Tibial nerve (tissue), 4 donors: ENCODE measurements around the gene ARHGEF11. TPM values are rescaled to one million over a fixed set of nuclear protein-coding genes. Genes with fewer than 3 reads are reported as not detected.

ENCODE experiments used
- DNase-seq, 2 donors: peaks; one replicate each; pipeline ENCODE4 v3.0.0-alpha.2; 2019; ENCODE audit warnings: low spot score in 2 of 2
- H3K27ac ChIP-seq, 4 donors: fragments of 200-600 bp; sonication (generic) in 3 of 4; one replicate each; pipeline ENCODE4 v1.5.1; 2017 to 2019; ENCODE audit warnings: mild to moderate bottlenecking in 1 of 4
- H3K27me3 ChIP-seq, 2 donors: fragments of 200-600 bp; sonication (generic) in 1 of 2; one replicate each; pipeline versions ENCODE4 v1.5.1 to v1.6.0; 2017 to 2019
- H3K36me3 ChIP-seq, 3 donors: fragments of 200-600 bp; sonication (generic); one replicate each; pipeline ENCODE4 v1.5.1; 2018 to 2019
- H3K4me1 ChIP-seq, 4 donors: fragments of 200-600 bp; sonication (generic) in 3 of 4; one replicate each; pipeline ENCODE4 v1.5.1; 2017 to 2019
- H3K4me3 ChIP-seq, 4 donors: fragments of 200-600 bp; sonication (generic) in 3 of 4; one replicate each; pipeline ENCODE4 v1.5.1; 2017 to 2019; ENCODE audit warnings: mild to moderate bottlenecking in 1 of 4, moderate library complexity in 1 of 4
- H3K9me3 ChIP-seq, 4 donors: fragments of 200-600 bp; sonication (generic) in 3 of 4; one replicate each; pipeline ENCODE4 v1.5.1; 2017 to 2019
- EP300 ChIP-seq, 2 donors: sonication (generic); formaldehyde crosslinking; IDR thresholded peaks; one replicate each; pipeline ENCODE4 v1.6.1; 2017; ENCODE audit warnings: antibody characterized with exemption in 2 of 2, mild to moderate bottlenecking in 1 of 2
- POLR2A ChIP-seq, 2 donors: fragments of 450-650 bp; IDR thresholded peaks; one replicate each; pipeline ENCODE4 v1.6.1; 2017; ENCODE audit warnings: antibody characterized with exemption in 2 of 2, mild to moderate bottlenecking in 2 of 2, moderate library complexity in 2 of 2
- WGBS, 2 donors: methylation state at CpG; one replicate each; pipeline ENCODE4 v1.1.5; 2018; 5-methylcytosine and 5-hydroxymethylcytosine counted together
- total RNA-seq, 4 donors: library from RNA; depleted of rRNA; stranded (reverse); fragments of >200 nt; gene quantifications; one replicate each; pipeline ENCODE4 v1.1.0, GENCODE V29; 2016
- TF ChIP-seq, protein P1 (sequence below), 5 experiments: fragments of 200-600 bp in 3 of 5; fragments of 450-650 bp in 2 of 5; sonication (generic) in 3 of 5; IDR thresholded peaks; one replicate each; pipeline ENCODE4 v1.5.1; 2016 to 2019; ENCODE audit warnings: antibody characterized with exemption in 5 of 5, mild to moderate bottlenecking in 3 of 5, moderate library complexity in 2 of 5

The ARHGEF11 gene
- total RNA-seq, 4 donors from 2014 or later: 41.3 to 58.4 (median 46.8) TPM

DNA sequence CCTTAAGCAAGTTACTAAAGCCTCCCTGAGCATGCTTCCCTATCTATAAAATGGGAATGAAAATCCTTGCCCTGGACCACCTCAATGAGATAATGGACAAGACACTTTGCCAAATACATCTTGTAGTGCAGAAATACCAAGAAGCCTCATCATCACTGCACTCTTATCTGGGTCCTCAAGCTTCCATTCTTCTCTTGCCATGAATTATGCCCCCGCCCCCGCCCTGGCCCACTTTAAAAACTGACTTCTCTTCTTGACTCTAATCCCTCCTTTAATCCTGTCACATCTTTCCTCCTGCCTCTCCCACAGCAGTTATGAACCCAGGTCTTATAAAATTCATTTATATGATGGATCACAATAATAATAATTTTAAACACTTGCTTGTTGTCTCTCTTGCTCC lies 14.8 kb downstream of the ARHGEF11 start:
- DNase-seq: no peak
- TF ChIP-seq EP300 (IDR thresholded peaks at IDR 0.05) (no peak), POLR2A (IDR thresholded peaks at IDR 0.05) (no peak)
- TF ChIP-seq, protein P1, sequence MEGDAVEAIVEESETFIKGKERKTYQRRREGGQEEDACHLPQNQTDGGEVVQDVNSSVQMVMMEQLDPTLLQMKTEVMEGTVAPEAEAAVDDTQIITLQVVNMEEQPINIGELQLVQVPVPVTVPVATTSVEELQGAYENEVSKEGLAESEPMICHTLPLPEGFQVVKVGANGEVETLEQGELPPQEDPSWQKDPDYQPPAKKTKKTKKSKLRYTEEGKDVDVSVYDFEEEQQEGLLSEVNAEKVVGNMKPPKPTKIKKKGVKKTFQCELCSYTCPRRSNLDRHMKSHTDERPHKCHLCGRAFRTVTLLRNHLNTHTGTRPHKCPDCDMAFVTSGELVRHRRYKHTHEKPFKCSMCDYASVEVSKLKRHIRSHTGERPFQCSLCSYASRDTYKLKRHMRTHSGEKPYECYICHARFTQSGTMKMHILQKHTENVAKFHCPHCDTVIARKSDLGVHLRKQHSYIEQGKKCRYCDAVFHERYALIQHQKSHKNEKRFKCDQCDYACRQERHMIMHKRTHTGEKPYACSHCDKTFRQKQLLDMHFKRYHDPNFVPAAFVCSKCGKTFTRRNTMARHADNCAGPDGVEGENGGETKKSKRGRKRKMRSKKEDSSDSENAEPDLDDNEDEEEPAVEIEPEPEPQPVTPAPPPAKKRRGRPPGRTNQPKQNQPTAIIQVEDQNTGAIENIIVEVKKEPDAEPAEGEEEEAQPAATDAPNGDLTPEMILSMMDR (IDR thresholded peaks at IDR 0.05): no peak
- no peak overlapping the region for H3K4me3 ChIP-seq
- WGBS, 2 donors: 93 to 97% methylated on average over 2 of the region's 2 CpGs
- no peaks in the 10 kb centered on the region for H3K9me3 ChIP-seq
- no peaks in the 10 kb centered on the region for H3K27me3 ChIP-seq
- H3K27ac ChIP-seq: no peak overlapping the region
- no peaks in the 10 kb centered on the region for H3K36me3 ChIP-seq
- peaks cover 0 to 58% (median 19%) of the 10 kb centered on the region in 4 donors for H3K4me1 ChIP-seq

DNA sequence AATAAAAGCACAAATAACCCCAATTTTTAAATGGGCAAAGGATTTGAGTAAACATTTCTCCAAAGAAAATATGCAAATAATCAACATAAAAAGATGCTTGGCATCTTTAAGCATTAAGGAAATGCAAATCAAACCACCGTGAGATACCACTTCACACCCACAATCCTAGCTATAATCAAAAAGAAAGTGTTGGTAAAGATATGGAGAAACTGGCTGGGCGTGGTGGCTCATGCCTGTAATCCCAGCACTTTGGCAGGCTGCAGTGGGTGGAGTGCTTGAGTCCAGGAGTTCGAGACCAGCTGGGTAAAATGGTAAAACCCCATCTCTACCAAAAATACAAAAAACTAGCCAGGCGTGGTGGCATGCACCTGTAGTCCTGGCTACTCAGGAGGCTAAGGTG lies 16.9 kb downstream of the ARHGEF11 start:
- Histone ChIP-seq H3K36me3 (peaks cover 0 to 11% (median 0%) of the 10 kb centered on the region in 3 donors), H3K27ac (no peak overlapping the region), H3K9me3 (no peaks in the 10 kb centered on the region), H3K4me3 (no peak overlapping the region), H3K4me1 (peaks cover 0 to 47% (median 8%) of the 10 kb centered on the region in 4 donors), H3K27me3 (no peaks in the 10 kb centered on the region)
- WGBS, 2 donors: 82 to 85% methylated on average over 4 of the region's 4 CpGs
- TF ChIP-seq, protein P1 (IDR thresholded peaks at IDR 0.05): no peak
- TF ChIP-seq EP300 (IDR thresholded peaks at IDR 0.05): no peak
- TF ChIP-seq POLR2A (IDR thresholded peaks at IDR 0.05): no peak
- no peak for DNase-seq

DNA sequence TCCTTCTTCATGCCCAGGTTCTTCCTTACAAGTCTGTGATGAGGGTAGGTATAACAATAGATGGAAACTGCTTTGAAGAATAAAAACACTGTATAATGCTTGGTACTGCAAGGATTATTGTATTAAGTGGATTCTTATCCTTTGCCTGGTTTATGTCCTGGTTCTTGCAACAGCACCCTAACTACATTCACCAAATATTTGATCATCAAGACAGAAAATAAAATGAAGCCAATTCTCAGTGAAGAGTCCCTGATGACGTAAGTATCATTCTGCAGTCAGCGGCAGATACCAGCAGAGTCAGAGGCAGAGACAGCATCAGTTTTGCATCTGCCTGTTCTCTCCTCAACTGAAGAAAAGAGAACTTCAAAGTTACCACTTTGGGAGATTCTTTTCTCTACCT lies 19.7 kb downstream of the ARHGEF11 start:
- TF ChIP-seq, protein P1 (IDR thresholded peaks at IDR 0.05): no peak
- no peak for TF ChIP-seq EP300 (IDR thresholded peaks at IDR 0.05)
- TF ChIP-seq POLR2A (IDR thresholded peaks at IDR 0.05): no peak
- Histone ChIP-seq H3K27me3 (no peaks in the 10 kb centered on the region), H3K4me1 (peaks cover 0 to 23% (median 0%) of the 10 kb centered on the region in 4 donors), H3K36me3 (peaks cover 0 to 21% (median 0%) of the 10 kb centered on the region in 3 donors), H3K4me3 (no peak overlapping the region), H3K9me3 (peaks cover 0 to 22% (median 5%) of the 10 kb centered on the region in 4 donors), H3K27ac (no peak overlapping the region)
- no peak for DNase-seq
- WGBS, 2 donors: 62 to 68% methylated on average over 2 of the region's 2 CpGs

DNA sequence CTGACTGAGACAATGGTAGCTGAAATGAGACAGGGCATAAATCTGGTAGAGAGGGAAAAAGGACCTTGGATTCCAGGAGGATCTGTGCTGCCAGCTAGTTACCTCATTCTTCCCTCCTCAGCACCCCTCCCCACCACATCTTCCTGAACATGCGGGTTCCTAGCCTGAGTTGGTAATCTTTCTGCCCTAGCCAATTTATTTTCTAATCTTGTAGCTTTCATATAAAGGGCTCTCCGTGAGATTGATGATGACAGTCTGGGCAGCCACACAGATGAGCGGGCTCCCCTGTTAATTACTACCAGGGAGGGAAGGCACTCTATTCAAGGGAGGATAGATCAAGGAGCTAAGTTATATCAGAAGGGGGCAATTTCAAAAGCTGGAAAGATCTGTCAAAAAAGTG lies 20.2 kb downstream of the ARHGEF11 start:
- Histone ChIP-seq H3K27me3 (no peaks in the 10 kb centered on the region), H3K4me3 (no peak overlapping the region), H3K36me3 (peaks cover 0 to 21% (median 0%) of the 10 kb centered on the region in 3 donors), H3K9me3 (peaks cover 0 to 24% (median 5%) of the 10 kb centered on the region in 4 donors), H3K4me1 (peaks cover 0 to 23% (median 0%) of the 10 kb centered on the region in 4 donors), H3K27ac (no peak overlapping the region)
- TF ChIP-seq POLR2A (IDR thresholded peaks at IDR 0.05) (no peak), EP300 (IDR thresholded peaks at IDR 0.05) (no peak)
- TF ChIP-seq, protein P1 (IDR thresholded peaks at IDR 0.05): no peak
- 80 to 81% methylated on average over 3 of the region's 3 CpGs for WGBS, 2 donors
- no peak for DNase-seq

DNA sequence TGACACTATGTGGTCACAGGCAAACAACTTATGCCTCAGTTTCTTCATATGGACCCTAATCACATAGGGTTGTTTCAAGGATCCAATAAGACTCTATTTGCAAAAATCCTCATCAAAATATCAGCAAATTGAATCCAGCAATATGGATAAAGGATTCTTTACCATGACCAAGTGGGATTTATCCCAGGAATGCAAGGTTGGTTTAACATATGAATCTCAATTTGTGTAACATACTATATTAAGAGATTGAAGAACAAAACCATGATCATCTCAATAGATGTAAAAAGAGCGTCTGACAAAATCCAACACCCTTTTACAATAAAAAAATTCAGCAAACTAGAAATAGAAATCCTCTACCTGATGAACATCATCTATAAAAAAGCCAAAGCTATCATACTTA lies 23.9 kb downstream of the ARHGEF11 start:
- no peak for DNase-seq
- TF ChIP-seq EP300 (IDR thresholded peaks at IDR 0.05) (no peak), POLR2A (IDR thresholded peaks at IDR 0.05) (no peak)
- TF ChIP-seq, protein P1 (IDR thresholded peaks at IDR 0.05): no peak
- Histone ChIP-seq H3K4me3 (no peak overlapping the region), H3K9me3 (peaks cover 0 to 38% (median 5%) of the 10 kb centered on the region in 4 donors), H3K27ac (no peak overlapping the region), H3K36me3 (peaks cover 0 to 28% (median 0%) of the 10 kb centered on the region in 3 donors), H3K27me3 (no peaks in the 10 kb centered on the region), H3K4me1 (peaks cover 0 to 14% (median 0%) of the 10 kb centered on the region in 4 donors)
- WGBS, 2 donors: 97 to 98% methylated on average over 1 of the region's 1 CpG
